Measurements from ENCODE around the gene ITGB2. TPM values are rescaled to one million over a fixed set of nuclear protein-coding genes. Genes with fewer than 3 reads are reported as not detected.

Gene ITGB2
- total RNA-seq, 1 donor from 2014 or later: not detected

DNA sequence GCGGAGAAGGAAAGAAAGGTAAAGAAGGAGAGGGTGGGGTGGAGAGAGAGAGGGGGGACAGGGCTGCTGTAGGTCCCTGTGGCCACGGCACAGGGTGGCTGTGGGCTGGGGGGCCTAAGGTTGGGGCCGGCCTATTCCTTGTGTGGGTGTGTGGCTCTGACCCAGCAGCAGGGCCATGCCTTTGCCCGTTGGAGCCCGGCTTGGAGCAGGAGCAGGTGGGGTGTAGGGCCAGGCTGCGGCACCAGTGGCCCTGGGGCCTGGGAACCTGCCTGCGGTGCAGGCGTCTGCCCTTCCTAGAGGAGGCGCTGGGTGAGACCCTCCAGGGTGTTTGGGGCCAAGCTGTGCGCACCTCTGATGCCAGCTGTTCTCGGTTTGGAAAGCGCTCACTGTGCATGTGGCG, 83.2 kb downstream of the ITGB2 start:
- Histone ChIP-seq H3K9ac (no peak overlapping the region), H4K20me1 (ENCODE audit: low read depth) (no peaks in the 10 kb centered on the region), H2AFZ (replicated peaks) (no peak overlapping the region), H3K27ac (no peak overlapping the region), H3K9me3 (ENCODE audit: low read depth) (no peaks in the 10 kb centered on the region), H3K27me3 (no peaks in the 10 kb centered on the region), H3K36me3 (no peaks in the 10 kb centered on the region), H3K4me2 (no peak overlapping the region), H3F3A (ENCODE audit: low read depth) (no peaks in the 10 kb centered on the region), H3K4me3 (no peak overlapping the region), H3K4me1 (no peaks in the 10 kb centered on the region), H3K79me2 (ENCODE audit: low read depth) (no peaks in the 10 kb centered on the region)
- peaks cover 2% of the 10 kb centered on the region for H3K4me1 Mint-ChIP-seq
- H3K36me3 Mint-ChIP-seq: no peaks in the 10 kb centered on the region
- DNase-seq (ENCODE audit: low spot score): no peak
- no peak overlapping the region for H3K27ac Mint-ChIP-seq
- H3K27me3 Mint-ChIP-seq (ENCODE audit: insufficient read depth, low read depth): peaks cover 15% of the 10 kb centered on the region
- no peaks in the 10 kb centered on the region for H3K9me3 Mint-ChIP-seq
- TF ChIP-seq EZH2 (IDR thresholded peaks at IDR 0.05) (no peak), CTCF (IDR thresholded peaks at IDR 0.05) (no peak)
- H3K4me3 Mint-ChIP-seq: no peak overlapping the region

GRCh38 chr21:44836666-44837471, 83.8 kb downstream of the ITGB2 start:
- H2AFZ ChIP-seq (replicated peaks): no peak overlapping the region
- Mint-ChIP-seq H3K4me3 (no peak overlapping the region), H3K9me3 (no peaks in the 10 kb centered on the region), H3K27me3 (ENCODE audit: insufficient read depth, low read depth) (peaks cover 12% of the 10 kb centered on the region), H3K36me3 (no peaks in the 10 kb centered on the region), H3K4me1 (peaks cover 2% of the 10 kb centered on the region), H3K27ac (no peak overlapping the region)
- H3K36me3 ChIP-seq: no peaks in the 10 kb centered on the region
- no peaks in the 10 kb centered on the region for H3K4me1 ChIP-seq
- no peak overlapping the region for H3K4me2 ChIP-seq
- H3K9me3 ChIP-seq (ENCODE audit: low read depth): no peaks in the 10 kb centered on the region
- H3K9ac ChIP-seq: no peak overlapping the region
- no peaks in the 10 kb centered on the region for H3K27me3 ChIP-seq
- DNase-seq (ENCODE audit: low spot score): no peak
- H3K4me3 ChIP-seq: no peak overlapping the region
- TF ChIP-seq EZH2 (IDR thresholded peaks at IDR 0.05): no peak
- TF ChIP-seq EZH2phosphoT487 (IDR thresholded peaks at IDR 0.05): no peak
- no peak for TF ChIP-seq CTCF (IDR thresholded peaks at IDR 0.05)
- no peaks in the 10 kb centered on the region for H3F3A ChIP-seq (ENCODE audit: low read depth)
- H3K79me2 ChIP-seq (ENCODE audit: low read depth): no peaks in the 10 kb centered on the region
- no peak overlapping the region for H3K27ac ChIP-seq
- H4K20me1 ChIP-seq (ENCODE audit: low read depth): no peaks in the 10 kb centered on the region

DNA sequence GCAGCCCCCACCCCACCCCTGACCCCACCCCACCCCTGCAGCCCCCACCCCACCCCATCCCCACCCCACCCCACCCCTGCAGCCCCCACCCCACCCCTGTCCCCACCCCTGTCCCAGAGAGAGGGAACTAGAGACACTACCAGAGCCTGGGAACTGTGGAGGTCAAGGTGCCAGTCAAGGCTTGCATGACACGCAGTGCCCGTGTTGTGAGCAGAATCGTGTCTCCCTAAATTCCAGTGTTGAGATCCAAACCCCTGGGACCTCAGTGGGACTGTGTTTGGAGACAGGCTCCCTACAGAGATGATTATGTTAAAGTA, 84.4 kb downstream of the ITGB2 start:
- no peak overlapping the region for H3K4me3 Mint-ChIP-seq
- no peaks in the 10 kb centered on the region for H3K9me3 Mint-ChIP-seq
- H3K4me1 Mint-ChIP-seq: peaks cover 2% of the 10 kb centered on the region
- no peaks in the 10 kb centered on the region for H4K20me1 ChIP-seq (ENCODE audit: low read depth)
- no peak overlapping the region for H3K4me2 ChIP-seq
- no peaks in the 10 kb centered on the region for H3K9me3 ChIP-seq (ENCODE audit: low read depth)
- no peaks in the 10 kb centered on the region for H3K79me2 ChIP-seq (ENCODE audit: low read depth)
- no peak overlapping the region for H3K4me3 ChIP-seq
- no peak overlapping the region for H3K27ac ChIP-seq
- peaks cover 11% of the 10 kb centered on the region for H3K27me3 Mint-ChIP-seq (ENCODE audit: insufficient read depth, low read depth)
- no peak overlapping the region for H3K9ac ChIP-seq
- no peaks in the 10 kb centered on the region for H3K36me3 ChIP-seq
- H2AFZ ChIP-seq (replicated peaks): no peak overlapping the region
- no peaks in the 10 kb centered on the region for H3K27me3 ChIP-seq
- no peaks in the 10 kb centered on the region for H3K4me1 ChIP-seq
- H3K36me3 Mint-ChIP-seq: no peaks in the 10 kb centered on the region
- TF ChIP-seq EZH2phosphoT487 (IDR thresholded peaks at IDR 0.05) (no peak), EZH2 (IDR thresholded peaks at IDR 0.05) (no peak)
- no peaks in the 10 kb centered on the region for H3F3A ChIP-seq (ENCODE audit: low read depth)
- no peak overlapping the region for H3K27ac Mint-ChIP-seq
- no peak for DNase-seq (ENCODE audit: low spot score)

Other genes starting within 250 kb of the ITGB2 start
- gene KRTAP12-1, start 238.7 kb downstream of the ITGB2 start, total RNA-seq (ENCODE audit: low replicate concordance): not detected in 2 replicates
- gene KRTAP10-12, start 223.7 kb downstream of the ITGB2 start, total RNA-seq (ENCODE audit: low replicate concordance): not detected in 2 replicates
- not detected in 2 replicates for gene TSPEAR, start 209.3 kb downstream of the ITGB2 start, total RNA-seq (ENCODE audit: low replicate concordance)
- gene UBE2G2, start 119.1 kb downstream of the ITGB2 start, total RNA-seq (ENCODE audit: low replicate concordance): 76.7 and 83.1 TPM in 2 replicates
- 117 and 135 TPM in 2 replicates for gene SUMO3, start 102.8 kb downstream of the ITGB2 start, total RNA-seq (ENCODE audit: low replicate concordance)
- 162 and 192 TPM in 2 replicates for gene PTTG1IP, start 47.2 kb downstream of the ITGB2 start, total RNA-seq (ENCODE audit: low replicate concordance)
- 4.7 and 17.1 TPM in 2 replicates for gene SLX9, start 19.1 kb upstream of the ITGB2 start, total RNA-seq (ENCODE audit: low replicate concordance)
- 5.1 and 8.4 TPM in 2 replicates for gene ADARB1, start 153.7 kb upstream of the ITGB2 start, total RNA-seq (ENCODE audit: low replicate concordance)

Measured in neural progenitor cell (in vitro differentiated cells).